WTC11 (cell line): ENCODE measurements around the gene URAD.

Experiments
- NR1H2 ChIP-seq: sonication (generic); formaldehyde crosslinking; IDR thresholded peaks from 2 replicates; pipeline ENCODE4 v1.9.0; 2021; ENCODE audit warnings: mild to moderate bottlenecking, moderate library complexity, missing genetic modification reagents
- SP1 ChIP-seq: sonication (generic); formaldehyde crosslinking; conservative IDR thresholded peaks from 2 replicates; pipeline ENCODE4 v1.8.1; 2022; ENCODE audit warnings: missing genetic modification reagents
- ZNF416 ChIP-seq: fragments of 250-450 bp; sonication (Bioruptor Pico); IDR thresholded peaks from 2 replicates; pipeline ENCODE4 v1.9.0; 2021; ENCODE audit warnings: mild to moderate bottlenecking, inconsistent platforms

GRCh38 chr13:27956576-27957300, 31.8 kb downstream of the URAD start:
- TF ChIP-seq NR1H2 (CRISPR knock-in tag) (no peak), ZNF416 (no peak), SP1 (no peak)
